Ascending aorta (tissue), 2 donors: ENCODE measurements around the gene FYN. TPM values are rescaled to one million over a fixed set of nuclear protein-coding genes. Genes with fewer than 3 reads are reported as not detected.
A peak's percentile ranks its signal among the peaks of the same experiment; 100 is the strongest.

Experiments
- DNase-seq, 2 donors: peaks; one replicate each; pipeline ENCODE4 v3.0.0-alpha.2; 2019; ENCODE audit warnings: low spot score in 2 of 2
- H3K27ac ChIP-seq, 2 donors: fragments of 200-600 bp; sonication (generic); one replicate each; pipeline ENCODE4 v1.5.1; 2016 to 2017; ENCODE audit warnings: mild to moderate bottlenecking in 1 of 2
- H3K27me3 ChIP-seq: fragments of 200-600 bp; sonication (generic); one replicate; pipeline ENCODE4 v1.5.1; 2017
- H3K36me3 ChIP-seq, 2 donors: fragments of 200-600 bp; sonication (generic); one replicate each; pipeline ENCODE4 v1.5.1; 2016
- H3K4me1 ChIP-seq, 2 donors: fragments of 200-600 bp; sonication (generic); one replicate each; pipeline ENCODE4 v1.5.1; 2016 to 2017; ENCODE audit warnings: mild to moderate bottlenecking in 1 of 2
- H3K4me3 ChIP-seq, 2 donors: fragments of 200-600 bp; sonication (generic); one replicate each; pipeline ENCODE4 v1.5.1; 2016 to 2017; ENCODE audit warnings: mild to moderate bottlenecking in 1 of 2
- H3K9me3 ChIP-seq, 2 donors: fragments of 200-600 bp; sonication (generic); one replicate each; pipeline ENCODE4 v1.5.1; 2016
- CTCF ChIP-seq, 3 experiments: fragments of 200-600 bp in 2 of 3; fragments of 450-650 bp in 1 of 3; sonication (generic) in 2 of 3; IDR thresholded peaks; one replicate each; pipeline ENCODE4 v1.5.1; 2016 to 2019; ENCODE audit warnings: antibody characterized with exemption in 3 of 3, mild to moderate bottlenecking in 1 of 3, moderate library complexity in 1 of 3
- intact Hi-C: fragments of 100-400 bp; cut with DNase I; formaldehyde crosslinking; loops from one replicate; pipeline ENCODE4 v1.15.1; 2023
- total RNA-seq: library from RNA; depleted of rRNA; stranded (reverse); fragments of >200 nt; gene quantifications from one replicate; pipeline ENCODE4 v1.1.0, GENCODE V29; 2016

The FYN gene
- total RNA-seq, 1 donor from 2014 or later, result 141 TPM

GRCh38 chr6:111808493-111808892 lies 64.8 kb downstream of the FYN start:
- no peak overlapping the region for H3K27ac ChIP-seq
- no peaks in the 10 kb centered on the region for H3K9me3 ChIP-seq
- no peak overlapping the region for H3K4me3 ChIP-seq
- H3K4me1 ChIP-seq, result peaks cover 0 to 5% of the 10 kb centered on the region in 2 donors
- intact Hi-C loops, result no loop called here
- no peak for TF ChIP-seq CTCF (IDR thresholded peaks at IDR 0.05)
- peaks cover 0 to under 1% of the 10 kb centered on the region in 2 donors for H3K36me3 ChIP-seq
- H3K27me3 ChIP-seq, result no peaks in the 10 kb centered on the region
- no peak for DNase-seq

- no peak for TF ChIP-seq CTCF (IDR thresholded peaks at IDR 0.05)
- Histone ChIP-seq H3K36me3 (no peaks in the 10 kb centered on the region), H3K9me3 (no peaks in the 10 kb centered on the region), H3K27me3 (no peaks in the 10 kb centered on the region), H3K4me1 (peaks cover 0 to 5% of the 10 kb centered on the region in 2 donors), H3K27ac (no peak overlapping the region), H3K4me3 (no peak overlapping the region)
- no peak for DNase-seq
- intact Hi-C loops, result no loop called here
Measured at GRCh38 chr6:111806561-111807497, 66.4 kb downstream of the FYN start.

GRCh38 chr6:111806165-111806547 lies 67.1 kb downstream of the FYN start:
- H3K9me3 ChIP-seq, result no peaks in the 10 kb centered on the region
- no peak for DNase-seq
- peaks cover 0 to 5% of the 10 kb centered on the region in 2 donors for H3K4me1 ChIP-seq
- intact Hi-C loops, result no loop called here
- H3K36me3 ChIP-seq, result no peaks in the 10 kb centered on the region
- no peaks in the 10 kb centered on the region for H3K27me3 ChIP-seq
- TF ChIP-seq CTCF (IDR thresholded peaks at IDR 0.05), result no peak
- H3K27ac ChIP-seq, result no peak overlapping the region
- H3K4me3 ChIP-seq, result no peak overlapping the region

GRCh38 chr6:111805511-111806164 lies 67.6 kb downstream of the FYN start:
- Histone ChIP-seq H3K27me3 (no peaks in the 10 kb centered on the region), H3K4me3 (no peak overlapping the region), H3K27ac (no peak overlapping the region), H3K4me1 (peaks cover 0 to 5% of the 10 kb centered on the region in 2 donors), H3K36me3 (no peaks in the 10 kb centered on the region), H3K9me3 (no peaks in the 10 kb centered on the region)
- intact Hi-C loops, result loop anchor here (2.0 kb wide), 1 partner anchor 191 kb away; no protein-coding TSS in a partner anchor
- TF ChIP-seq CTCF (IDR thresholded peaks at IDR 0.05), result no peak
- no peak for DNase-seq

- Histone ChIP-seq H3K4me3 (no peak overlapping the region), H3K36me3 (no peaks in the 10 kb centered on the region), H3K27ac (peak overlapping the region; percentile 4 to 39), H3K9me3 (no peaks in the 10 kb centered on the region), H3K27me3 (no peaks in the 10 kb centered on the region), H3K4me1 (peaks cover 0 to 5% of the 10 kb centered on the region in 2 donors)
- DNase-seq, result no peak
- peak in 2 of 3 experiments; percentile 7 to 31 for TF ChIP-seq CTCF (IDR thresholded peaks at IDR 0.05)
- intact Hi-C loops, result loop anchor here (2.0 kb wide), 1 partner anchor 192 kb away; no protein-coding TSS in a partner anchor
Measured at GRCh38 chr6:111804627-111805235, 68.5 kb downstream of the FYN start.
